BE2C (cell line): Measurements from ENCODE around the gene XPO5.
"Not testable (repeated sequence)": the region's sequence is repeated elsewhere in the genome, so short reads cannot be mapped to it uniquely, and the experiment has no call there.

ENCODE experiments used
- DNase-seq: peaks from one replicate; pipeline ENCODE4 v3.0.0-alpha.2; 2020
- H3K27me3 ChIP-seq: fragments of 250-450 bp; sonication (Bioruptor Pico); 2 replicates; pipeline ENCODE4 v1.5.1; 2020; ENCODE audit warnings: mild to moderate bottlenecking
- H3K36me3 ChIP-seq: fragments of 250-450 bp; sonication (Bioruptor Pico); 2 replicates; pipeline ENCODE4 v1.5.1; 2020; ENCODE audit warnings: mild to moderate bottlenecking
- H3K4me1 ChIP-seq: fragments of 250-450 bp; sonication (Bioruptor Pico); 2 replicates; pipeline ENCODE4 v1.5.1; 2020
- H3K4me3 ChIP-seq: 2 replicates; pipeline ENCODE4 v1.5.1; 2011; ENCODE audit warnings: low read depth, low read length
- H3K9me3 ChIP-seq: fragments of 250-450 bp; sonication (Bioruptor Pico); 2 replicates; pipeline ENCODE4 v1.5.1; 2020
- CTCF ChIP-seq: IDR thresholded peaks from 2 replicates; pipeline ENCODE4 v1.5.1; 2012; ENCODE audit warnings: mild to moderate bottlenecking, low read depth, low read length

The XPO5 gene

GRCh38 chr6:43547222-43547621, 28.6 kb downstream of the XPO5 start:
- Histone ChIP-seq H3K27me3 (no peaks in the 10 kb centered on the region), H3K4me3 (no peak overlapping the region), H3K36me3 (peaks cover 94% of the 10 kb centered on the region), H3K4me1 (no peaks in the 10 kb centered on the region), H3K9me3 (no peaks in the 10 kb centered on the region)
- DNase-seq, result no peak
- no peak for TF ChIP-seq CTCF

GRCh38 chr6:43544461-43544860, 31.4 kb downstream of the XPO5 start:
- Histone ChIP-seq H3K4me1 (no peaks in the 10 kb centered on the region), H3K27me3 (no peaks in the 10 kb centered on the region), H3K36me3 (peaks cover 94% of the 10 kb centered on the region), H3K9me3 (no peaks in the 10 kb centered on the region), H3K4me3 (no peak overlapping the region)
- DNase-seq, result no peak
- TF ChIP-seq CTCF, result no peak

GRCh38 chr6:43541774-43542471, 33.9 kb downstream of the XPO5 start:
- H3K4me1 ChIP-seq, result no peaks in the 10 kb centered on the region
- DNase-seq, result no peak
- TF ChIP-seq CTCF, result no peak
- no peaks in the 10 kb centered on the region for H3K27me3 ChIP-seq
- H3K36me3 ChIP-seq, result peaks cover 88% of the 10 kb centered on the region
- no peak overlapping the region for H3K4me3 ChIP-seq
- no peaks in the 10 kb centered on the region for H3K9me3 ChIP-seq

GRCh38 chr6:43540507-43540906, 35.3 kb downstream of the XPO5 start:
- Histone ChIP-seq H3K4me1 (no peaks in the 10 kb centered on the region), H3K27me3 (no peaks in the 10 kb centered on the region), H3K36me3 (peaks cover 84% of the 10 kb centered on the region), H3K4me3 (no peak overlapping the region), H3K9me3 (no peaks in the 10 kb centered on the region)
- DNase-seq, result no peak
- no peak for TF ChIP-seq CTCF

- H3K4me1 ChIP-seq, H3K9me3 ChIP-seq, DNase-seq, H3K4me3 ChIP-seq, H3K27me3 ChIP-seq: not testable (repeated sequence)
- peaks cover 83% of the 10 kb centered on the region for H3K36me3 ChIP-seq
Measured at GRCh38 chr6:43539409-43539808, 36.4 kb downstream of the XPO5 start.

- peaks cover 79% of the 10 kb centered on the region for H3K36me3 ChIP-seq
- H3K27me3 ChIP-seq, H3K4me3 ChIP-seq, H3K4me1 ChIP-seq, H3K9me3 ChIP-seq, DNase-seq: not testable (repeated sequence)
Measured at GRCh38 chr6:43538986-43539385, 36.9 kb downstream of the XPO5 start.

- Histone ChIP-seq H3K4me1 (no peaks in the 10 kb centered on the region), H3K9me3 (no peaks in the 10 kb centered on the region), H3K36me3 (peaks cover 78% of the 10 kb centered on the region), H3K27me3 (no peaks in the 10 kb centered on the region), H3K4me3 (no peak overlapping the region)
- no peak for DNase-seq
- TF ChIP-seq CTCF, result no peak
Measured at GRCh38 chr6:43532201-43532600, 43.6 kb downstream of the XPO5 start.
